HG03442 (cell line): ENCODE data around the gene PAFAH1B2.

Experiments used
- ATAC-seq: cut with Tn5 transposase; IDR thresholded peaks from one replicate; pipeline ENCODE4 v1.9.1; 2021; ENCODE audit warnings: mild to moderate bottlenecking, moderate library complexity; ENCODE audit not compliant: unreplicated experiment

The PAFAH1B2 gene

GRCh38 chr11:117187799-117188481 lies 43.9 kb downstream of the PAFAH1B2 start:
- no peak for ATAC-seq

GRCh38 chr11:117188620-117189081 lies 44.6 kb downstream of the PAFAH1B2 start:
- no peak for ATAC-seq

GRCh38 chr11:117189191-117189940 lies 45.3 kb downstream of the PAFAH1B2 start:
- ATAC-seq: peak; percentile 56

GRCh38 chr11:117189941-117190544 lies 46.0 kb downstream of the PAFAH1B2 start:
- no peak for ATAC-seq

GRCh38 chr11:117191680-117192400 lies 47.8 kb downstream of the PAFAH1B2 start:
- ATAC-seq: no peak

GRCh38 chr11:117192401-117192875 lies 48.4 kb downstream of the PAFAH1B2 start:
- no peak for ATAC-seq

- no peak for ATAC-seq
Observed at GRCh38 chr11:117193130-117194020, 49.3 kb downstream of the PAFAH1B2 start.

GRCh38 chr11:117194267-117194666 lies 50.2 kb downstream of the PAFAH1B2 start:
- ATAC-seq: no peak

GRCh38 chr11:117195258-117195657 lies 51.2 kb downstream of the PAFAH1B2 start:
- ATAC-seq: no peak

- ATAC-seq: no peak
Observed at GRCh38 chr11:117195761-117196160, 51.7 kb downstream of the PAFAH1B2 start.

GRCh38 chr11:117197006-117197405 lies 52.9 kb downstream of the PAFAH1B2 start:
- ATAC-seq: no peak

- ATAC-seq: no peak
Observed at GRCh38 chr11:117197516-117198456, 53.7 kb downstream of the PAFAH1B2 start.

- ATAC-seq: no peak
Observed at GRCh38 chr11:117198613-117199012, 54.5 kb downstream of the PAFAH1B2 start.

- no peak for ATAC-seq
Observed at GRCh38 chr11:117199053-117199915, 55.2 kb downstream of the PAFAH1B2 start, which contains the start of gene TAGLN. Gene TAGLN (plus strand): TSS chr11:117199370. CDS start chr11:117203014, 3,644 bp downstream.

- no peak for ATAC-seq
Observed at GRCh38 chr11:117199916-117200812, 56.1 kb downstream of the PAFAH1B2 start.

- ATAC-seq: no peak
Observed at GRCh38 chr11:117200813-117201657, 56.9 kb downstream of the PAFAH1B2 start.
